Omental fat pad (tissue), 4 donors: ENCODE measurements around the gene PLAC1. TPM values are rescaled to one million over a fixed set of nuclear protein-coding genes. Genes with fewer than 3 reads are reported as not detected.

ENCODE experiments used
- ATAC-seq: fragments of 150-250 bp; one replicate; pipeline ENCODE4 v1.9.1; 2016; ENCODE audit warnings: mild to moderate bottlenecking, moderate library complexity; ENCODE audit not compliant: low FRiP score
- DNase-seq: peaks from one replicate; pipeline ENCODE4 v3.0.0-alpha.2; 2019; ENCODE audit warnings: low spot score
- CTCF ChIP-seq, 3 donors: fragments of 450-650 bp; IDR thresholded peaks; one replicate each; pipeline ENCODE4 v1.5.1; 2016 to 2017; ENCODE audit warnings: antibody characterized with exemption in 3 of 3, mild to moderate bottlenecking in 3 of 3, moderate library complexity in 2 of 3
- total RNA-seq, 4 donors: library from RNA; depleted of rRNA; stranded (reverse); fragments of >200 nt; gene quantifications; one replicate each; pipeline ENCODE4 v1.1.0, GENCODE V29; 2016

Gene PLAC1
- total RNA-seq, 4 donors from 2014 or later = not detected

- TF ChIP-seq CTCF (IDR thresholded peaks at IDR 0.05) = no peak
- DNase-seq (no peak), ATAC-seq (no peak)
Measured at GRCh38 chrX:134660627-134661026, 2.4 kb upstream of the PLAC1 start.

- TF ChIP-seq CTCF (IDR thresholded peaks at IDR 0.05) = no peak
- ATAC-seq (no peak), DNase-seq (no peak)
Measured at GRCh38 chrX:134659761-134660160, 1.5 kb upstream of the PLAC1 start.

- no peak for ATAC-seq
- no peak for TF ChIP-seq CTCF (IDR thresholded peaks at IDR 0.05)
- no peak for DNase-seq
Measured at GRCh38 chrX:134658760-134659023, 421 bp upstream of the PLAC1 start.

DNA sequence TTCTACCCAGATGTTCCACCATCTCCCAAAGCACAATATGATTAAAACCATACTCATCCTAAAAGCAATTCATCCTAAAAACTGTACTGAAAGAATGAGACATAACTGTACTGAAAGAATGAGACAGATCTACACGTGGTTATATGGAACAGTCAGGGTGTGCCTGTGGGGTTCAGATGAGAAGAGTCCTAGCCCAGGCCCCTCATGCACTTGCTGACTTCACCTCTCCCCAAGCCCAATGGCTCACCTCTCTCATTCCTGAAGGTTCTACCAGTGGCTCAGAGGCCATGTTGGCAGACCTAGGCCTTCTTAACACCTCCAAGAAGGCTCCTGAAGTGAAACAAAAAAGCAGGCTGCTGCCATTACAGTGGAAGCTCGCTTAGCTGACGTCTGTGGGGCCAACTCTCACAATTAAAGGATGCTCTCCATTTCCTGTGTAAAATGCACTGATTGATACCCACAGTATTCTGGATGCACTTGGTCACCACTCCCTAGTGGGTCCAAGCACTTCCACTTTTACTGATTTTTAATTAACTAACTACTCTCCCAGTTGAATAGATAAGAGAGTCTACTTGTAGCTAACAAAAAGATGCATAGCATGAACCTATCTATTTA lies 3.8 kb downstream of the PLAC1 start:
- ATAC-seq (no peak), DNase-seq (no peak)
- TF ChIP-seq CTCF (IDR thresholded peaks at IDR 0.05) = no peak

GRCh38 chrX:134653835-134654234 lies 4.4 kb downstream of the PLAC1 start:
- no peak for ATAC-seq

GRCh38 chrX:134650701-134651100 lies 7.6 kb downstream of the PLAC1 start:
- DNase-seq = no peak
- no peak for TF ChIP-seq CTCF (IDR thresholded peaks at IDR 0.05)
- no peak for ATAC-seq

More at GRCh38 chrX:134653835-134654234, 4.4 kb downstream of the PLAC1 start:
- no peak for DNase-seq
- TF ChIP-seq CTCF (IDR thresholded peaks at IDR 0.05) = no peak

GRCh38 chrX:134649770-134650169 lies 8.5 kb downstream of the PLAC1 start:
- ATAC-seq = no peak
- no peak for TF ChIP-seq CTCF (IDR thresholded peaks at IDR 0.05)
- no peak for DNase-seq
